Middle frontal gyrus (tissue), 1 donor: Measurements from ENCODE around the gene SHE.

Source experiments
- DNase-seq: peaks from one replicate; pipeline ENCODE4 v3.0.0-alpha.2; 2015; ENCODE audit warnings: low spot score; ENCODE audit errors: extremely low spot score

The SHE gene

DNA sequence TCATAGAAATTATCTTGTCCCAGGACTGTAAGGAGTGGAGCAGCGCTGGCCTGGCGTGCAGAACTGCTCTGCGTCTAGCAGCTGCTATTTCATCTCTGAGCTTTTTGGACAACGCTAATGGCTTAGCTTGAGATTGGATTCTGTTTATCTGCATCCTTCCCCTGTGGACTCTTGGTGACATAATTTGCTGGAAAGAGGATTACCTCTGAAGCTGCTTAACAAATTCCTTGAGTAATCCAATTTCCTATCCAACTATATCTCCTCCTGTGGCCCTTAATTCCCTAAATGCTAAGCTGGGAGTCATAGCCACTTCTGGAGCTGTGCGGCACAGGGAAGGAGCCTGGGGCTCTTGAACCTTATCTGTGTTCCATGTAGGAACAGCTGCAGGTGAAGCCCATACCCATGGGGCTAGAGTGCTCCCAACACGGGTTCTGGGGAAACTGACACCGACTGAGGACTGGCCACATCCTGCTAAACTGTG lies 53.8 kb downstream of the SHE start:
- no peak for DNase-seq

DNA sequence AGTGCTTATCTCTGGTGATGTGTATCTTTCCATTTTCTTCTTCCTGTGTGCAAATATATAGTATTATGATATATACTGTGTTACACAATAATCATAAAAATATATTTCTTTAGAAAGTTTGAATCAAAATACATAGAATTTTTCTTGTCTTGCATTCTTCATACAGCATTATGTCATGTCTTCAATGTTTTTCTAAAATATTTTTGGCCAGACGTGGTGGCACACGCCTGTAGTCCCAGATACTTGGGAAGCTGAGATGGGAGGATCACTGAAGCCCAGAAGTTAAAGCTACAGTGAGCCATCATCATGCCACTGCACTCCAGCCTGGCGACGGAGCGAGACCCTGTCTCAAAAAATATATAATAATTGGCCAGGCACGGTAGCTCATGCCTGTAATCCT lies 55.4 kb downstream of the SHE start:
- no peak for DNase-seq

DNA sequence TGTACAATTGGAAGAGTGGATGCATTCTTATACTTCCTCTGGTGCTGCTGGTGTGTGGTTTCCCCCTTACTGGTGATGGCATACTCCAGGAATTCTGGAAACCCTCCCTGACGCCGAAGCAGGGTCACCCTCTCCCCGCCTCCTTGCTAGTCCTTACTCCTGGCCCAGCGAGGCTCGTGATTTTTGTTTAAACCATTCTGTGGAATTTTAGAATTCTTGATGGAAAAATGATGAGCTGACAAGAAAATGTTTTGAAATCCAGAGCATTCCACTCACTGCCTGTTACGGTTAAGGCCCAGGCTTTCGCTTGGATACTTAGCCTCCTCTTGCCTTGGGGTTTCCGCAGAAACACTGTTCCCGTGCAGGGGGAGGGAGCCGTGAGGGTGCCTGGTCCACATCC lies 55.9 kb downstream of the SHE start:
- no peak for DNase-seq

DNA sequence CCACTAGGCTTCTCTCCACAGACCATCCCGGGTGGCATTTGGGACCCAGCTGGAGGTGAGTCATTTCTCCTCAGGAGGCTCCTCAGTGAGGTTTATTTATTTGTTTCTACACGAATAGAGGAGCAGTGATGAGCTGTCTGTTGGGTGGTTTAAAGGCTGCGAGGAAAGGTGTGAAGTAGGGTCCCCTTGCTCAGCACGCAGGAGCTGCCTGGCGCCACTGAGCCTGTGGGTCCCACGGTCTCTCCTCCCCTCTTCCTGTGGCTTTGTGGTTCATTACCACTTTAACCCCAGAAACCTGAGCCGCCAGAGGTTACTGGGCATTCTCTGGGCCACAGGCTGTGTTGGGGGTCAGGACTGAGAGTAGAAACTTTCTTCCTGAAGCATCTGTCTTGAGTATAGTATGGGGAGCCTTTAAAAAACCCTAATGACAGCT lies 57.2 kb downstream of the SHE start:
- DNase-seq: no peak

DNA sequence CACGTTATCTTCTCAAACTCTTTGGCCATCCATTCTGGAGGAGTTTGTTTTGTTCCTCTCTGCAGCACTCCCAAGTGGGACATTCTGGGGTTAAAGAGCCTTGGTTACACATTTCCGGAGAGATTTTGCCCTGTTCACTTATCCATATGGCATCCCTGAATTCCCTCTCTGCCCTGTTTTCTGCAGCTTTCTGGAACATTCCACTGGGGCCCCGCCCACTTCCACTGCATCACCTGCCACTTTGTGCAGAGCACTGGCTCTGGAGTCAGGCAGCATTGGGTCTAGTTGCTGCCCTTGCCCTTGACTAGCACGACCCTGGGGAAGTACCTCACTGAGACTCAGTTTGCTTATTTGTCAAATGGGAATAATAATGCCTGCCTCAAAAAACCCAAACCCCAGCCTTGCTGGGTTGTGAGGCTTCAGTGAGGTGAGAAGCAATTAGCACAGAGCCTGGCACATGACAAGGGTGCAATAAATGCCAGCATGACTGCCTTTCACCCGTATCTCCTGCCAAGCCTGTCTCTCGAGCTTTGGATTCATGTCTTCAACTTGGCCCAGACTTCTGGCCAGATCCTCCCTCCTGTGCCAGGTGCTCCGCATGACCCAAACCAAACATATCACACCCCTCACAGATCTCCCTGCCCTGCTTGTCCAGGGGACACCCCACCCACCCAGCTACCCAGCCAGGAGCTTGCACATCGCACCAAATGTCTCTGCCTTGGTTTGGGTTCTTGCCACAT lies 58.8 kb downstream of the SHE start:
- no peak for DNase-seq

DNA sequence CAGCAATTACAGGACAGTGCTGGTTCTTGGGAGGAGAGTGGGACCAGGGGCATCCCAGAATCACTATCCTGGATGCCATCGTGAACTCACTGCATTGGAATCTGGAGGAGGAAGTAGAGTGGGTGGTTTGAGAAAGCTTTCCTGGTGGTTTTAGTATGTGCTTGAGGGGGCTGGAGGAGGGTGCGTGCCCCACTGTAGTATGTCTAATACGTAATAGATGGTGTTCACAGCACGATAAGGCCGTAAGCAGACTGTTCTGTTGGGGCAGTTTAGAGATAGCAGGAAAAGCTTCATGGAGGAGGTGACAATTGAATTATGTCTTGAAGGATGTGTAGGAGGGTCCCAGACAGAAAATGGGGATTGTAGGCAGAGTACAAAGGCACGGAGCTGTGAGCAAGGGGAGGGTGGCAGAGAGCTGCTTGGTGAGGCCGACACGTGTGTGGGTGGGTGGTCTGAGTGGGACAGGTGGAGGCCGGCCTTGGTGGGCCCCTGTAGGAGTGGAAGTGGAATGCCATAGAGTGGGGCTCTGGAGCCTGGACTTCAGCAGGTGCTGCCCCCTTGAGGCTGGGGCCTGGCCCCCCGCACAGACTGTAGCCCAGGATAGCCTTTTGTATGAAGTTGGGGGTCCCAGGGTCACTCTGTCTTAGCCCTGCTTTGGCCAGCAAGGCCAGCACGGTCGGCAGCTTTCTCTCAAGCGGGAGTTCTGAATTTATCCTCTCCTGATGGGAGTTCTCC lies 60.0 kb downstream of the SHE start:
- DNase-seq: no peak

DNA sequence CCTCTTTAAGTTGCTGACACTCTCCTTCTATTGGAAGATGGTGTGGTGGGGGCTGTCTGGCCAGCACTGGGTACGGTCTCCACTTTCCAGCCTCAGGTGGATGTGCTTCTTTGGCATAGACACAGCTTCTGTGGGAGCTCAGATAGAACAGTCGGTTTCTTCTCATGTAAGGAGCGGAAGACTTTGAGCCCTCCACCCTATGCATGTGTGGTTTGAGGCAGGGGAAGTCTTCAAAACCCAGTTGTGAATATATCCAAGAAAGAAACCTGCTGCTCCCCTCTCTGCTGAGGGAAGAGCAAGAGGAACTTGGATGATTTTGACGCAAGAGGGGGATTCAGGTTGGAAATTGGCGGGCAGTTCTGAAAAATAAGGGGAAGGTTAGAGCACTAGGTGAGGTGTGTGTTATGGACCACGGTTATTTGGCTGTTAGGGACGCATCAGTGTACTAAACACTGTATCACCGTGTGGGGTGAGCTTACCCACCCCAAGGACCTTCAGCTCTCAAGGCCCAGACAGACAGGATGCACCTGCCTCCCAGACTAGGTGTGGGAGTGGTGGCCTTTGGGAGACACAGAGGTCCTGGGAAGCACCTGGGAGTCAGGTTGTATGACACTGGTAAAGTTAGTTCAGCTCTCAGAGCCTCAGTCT lies 60.8 kb downstream of the SHE start:
- DNase-seq: no peak

DNA sequence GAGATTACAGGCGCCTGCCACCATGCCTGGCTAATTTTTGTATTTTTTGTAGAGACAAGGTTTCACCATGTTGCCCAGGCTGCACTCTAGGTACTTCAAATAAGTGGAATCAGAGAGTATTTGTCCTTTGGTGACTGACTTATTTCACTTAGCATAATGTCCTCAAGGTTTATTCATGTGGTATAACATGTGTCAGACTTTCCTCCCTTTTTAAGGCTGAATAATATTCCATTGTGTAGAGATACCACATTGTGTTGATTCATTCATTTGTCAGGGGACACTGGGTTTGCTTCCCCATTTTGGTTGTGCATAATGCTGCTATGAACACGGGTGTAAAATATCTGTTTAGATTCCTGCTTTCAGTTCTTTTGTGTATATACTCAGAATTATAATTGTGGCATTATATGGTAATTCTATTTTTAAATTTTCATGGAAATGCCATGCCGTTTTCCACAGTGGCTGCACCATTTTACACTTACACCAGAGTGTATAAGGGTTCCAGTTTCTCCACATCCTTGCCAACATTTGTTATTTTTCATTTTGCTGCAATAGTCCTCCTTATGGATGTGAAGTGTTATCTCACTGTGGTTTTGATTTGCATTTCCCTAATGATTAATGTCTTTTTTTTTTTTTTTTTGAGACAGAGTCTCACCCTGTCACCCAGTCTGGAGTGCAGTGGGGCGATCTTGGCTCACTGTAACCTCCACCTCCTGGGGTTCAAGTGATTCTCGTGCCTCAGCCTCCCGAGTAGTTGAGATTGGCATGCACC lies 62.0 kb downstream of the SHE start:
- no peak for DNase-seq

DNA sequence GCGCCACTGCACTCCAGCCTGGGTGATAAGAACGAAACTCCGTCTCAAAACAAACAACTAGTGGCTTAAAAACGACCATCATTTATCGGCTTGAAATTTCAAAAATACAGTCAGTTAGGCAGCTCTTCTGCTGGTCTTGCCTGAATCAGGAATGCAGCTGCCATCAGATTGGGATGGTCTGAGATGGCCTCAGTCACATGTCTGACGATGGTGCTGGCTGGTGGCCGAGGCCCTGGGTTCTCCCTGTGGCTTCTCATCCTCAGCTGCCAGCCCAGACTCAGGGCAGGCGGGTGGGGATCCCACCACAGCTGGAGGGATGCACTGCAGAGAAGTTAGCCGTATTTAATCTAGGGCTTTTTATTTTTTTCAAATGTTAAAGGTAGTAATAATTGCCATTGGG lies 65.8 kb downstream of the SHE start:
- no peak for DNase-seq

DNA sequence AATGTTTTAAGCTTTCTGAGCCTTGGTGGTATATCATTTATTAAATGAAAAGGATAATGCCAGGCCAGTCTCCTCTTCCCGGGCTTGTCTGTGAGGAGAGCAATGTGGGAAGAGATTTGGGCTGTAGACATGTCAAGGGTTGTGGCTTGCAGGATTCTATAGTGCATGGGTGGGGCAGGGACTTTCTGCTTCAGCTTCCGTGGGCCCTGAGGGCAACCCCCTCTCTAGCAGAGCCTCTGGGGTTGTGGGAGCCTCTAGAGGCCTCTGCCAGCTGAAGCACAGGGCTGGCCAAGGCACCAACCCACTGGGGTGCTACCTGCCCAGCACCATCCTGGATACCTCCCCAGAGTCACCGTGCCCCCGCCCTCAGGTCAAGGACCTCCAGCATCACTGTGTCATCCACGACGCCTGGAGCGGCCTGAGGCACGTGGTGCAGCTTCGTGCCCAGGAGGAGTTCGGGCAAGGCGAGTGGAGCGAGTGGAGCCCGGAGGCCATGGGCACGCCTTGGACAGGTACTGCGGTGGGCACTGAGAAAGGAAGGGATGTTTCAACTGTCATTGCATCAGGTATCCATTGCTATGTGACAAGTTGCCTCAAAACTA lies 66.5 kb downstream of the SHE start:
- DNase-seq: no peak

DNA sequence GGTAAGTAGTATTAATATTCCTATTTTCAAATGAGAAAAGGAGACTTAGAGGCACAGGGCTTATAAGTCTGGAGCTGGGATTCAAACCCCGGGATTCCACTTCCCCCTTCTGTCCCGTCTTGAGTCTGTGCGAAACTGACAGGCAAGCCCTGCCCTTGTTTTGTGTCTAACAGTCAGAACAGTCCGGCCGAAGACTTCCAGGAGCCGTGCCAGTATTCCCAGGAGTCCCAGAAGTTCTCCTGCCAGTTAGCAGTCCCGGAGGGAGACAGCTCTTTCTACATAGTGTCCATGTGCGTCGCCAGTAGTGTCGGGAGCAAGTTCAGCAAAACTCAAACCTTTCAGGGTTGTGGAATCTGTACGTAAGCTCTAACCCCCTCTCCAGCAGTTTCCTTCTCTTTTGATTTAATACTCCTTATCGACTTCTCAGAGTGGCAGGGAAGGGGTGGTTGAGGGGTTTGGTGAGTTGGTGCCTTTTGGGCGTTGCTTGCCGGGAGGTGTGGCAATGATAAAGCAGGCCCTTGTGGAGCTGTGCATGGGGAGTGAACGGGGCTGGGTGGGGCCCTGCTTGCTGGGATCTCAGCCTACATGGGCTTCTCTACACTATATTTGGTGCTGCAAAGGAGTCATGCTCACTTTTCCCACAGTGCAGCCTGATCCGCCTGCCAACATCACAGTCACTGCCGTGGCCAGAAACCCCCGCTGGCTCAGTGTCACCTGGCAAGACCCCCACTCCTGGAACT lies 67.7 kb downstream of the SHE start:
- no peak for DNase-seq

DNA sequence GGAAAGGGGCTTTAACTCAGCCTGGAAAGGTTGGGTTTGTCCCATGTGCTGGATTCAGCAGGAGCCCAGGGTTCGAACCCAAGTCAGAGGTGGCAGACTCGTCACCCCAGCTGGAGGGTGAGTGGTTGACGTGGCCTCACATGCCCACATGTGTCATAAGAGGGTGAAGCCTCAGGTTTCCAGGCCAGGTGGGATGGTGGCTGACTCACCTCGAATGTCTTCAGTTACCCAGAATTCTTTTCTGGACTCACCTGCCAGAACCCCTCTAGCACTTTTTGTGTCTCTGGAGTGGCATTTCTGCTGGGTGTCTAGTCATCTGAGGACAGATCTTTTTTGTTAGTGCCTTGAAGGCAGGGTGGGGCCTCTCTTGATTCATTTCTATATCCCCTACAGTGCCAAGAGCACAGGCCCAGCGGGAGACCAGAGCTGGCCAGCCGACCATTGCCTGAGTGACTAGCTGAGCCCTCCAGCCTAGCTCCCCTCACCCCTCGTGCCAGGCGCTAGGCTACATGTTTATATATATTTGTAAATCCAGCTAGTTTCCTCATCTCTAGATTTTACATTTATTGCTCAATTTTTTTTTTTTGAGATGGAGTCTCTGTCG lies 68.9 kb downstream of the SHE start:
- DNase-seq: no peak

DNA sequence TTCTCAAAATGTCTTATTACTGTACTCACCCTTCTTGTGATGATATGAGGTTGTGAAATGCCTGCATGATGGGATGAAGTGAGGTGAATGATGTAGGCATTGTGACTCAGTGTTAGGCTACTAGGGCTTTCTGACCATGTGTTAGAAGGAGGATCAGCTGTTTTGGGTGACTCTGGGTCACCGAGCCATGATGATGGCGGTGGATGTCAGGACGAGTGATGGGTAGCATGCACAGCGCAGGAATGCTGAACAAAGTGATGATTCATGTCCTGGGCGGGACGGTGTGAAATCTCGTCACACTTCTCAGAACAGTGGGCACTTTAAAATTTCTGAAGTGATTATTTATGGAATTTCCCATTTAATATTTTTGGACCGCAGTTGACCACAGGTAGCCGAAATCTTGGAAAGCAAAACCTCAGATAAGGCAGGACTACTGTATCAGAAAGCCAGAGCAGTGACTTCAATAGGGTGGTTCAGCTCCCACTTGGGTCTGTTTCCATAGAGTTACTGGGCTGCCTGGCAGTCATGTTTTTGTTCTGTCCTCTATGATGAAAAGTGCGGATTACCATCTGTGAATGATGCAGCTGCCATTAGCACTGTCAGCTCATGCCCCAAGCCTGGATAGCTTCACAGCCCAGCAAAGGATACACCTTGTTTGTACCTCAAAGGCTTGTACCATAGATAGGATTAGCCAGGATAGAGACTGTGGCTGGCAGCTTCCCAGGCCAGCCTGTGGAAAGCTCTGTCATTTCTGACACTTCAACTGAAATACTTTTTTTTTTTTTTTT lies 70.4 kb downstream of the SHE start:
- no peak for DNase-seq

DNA sequence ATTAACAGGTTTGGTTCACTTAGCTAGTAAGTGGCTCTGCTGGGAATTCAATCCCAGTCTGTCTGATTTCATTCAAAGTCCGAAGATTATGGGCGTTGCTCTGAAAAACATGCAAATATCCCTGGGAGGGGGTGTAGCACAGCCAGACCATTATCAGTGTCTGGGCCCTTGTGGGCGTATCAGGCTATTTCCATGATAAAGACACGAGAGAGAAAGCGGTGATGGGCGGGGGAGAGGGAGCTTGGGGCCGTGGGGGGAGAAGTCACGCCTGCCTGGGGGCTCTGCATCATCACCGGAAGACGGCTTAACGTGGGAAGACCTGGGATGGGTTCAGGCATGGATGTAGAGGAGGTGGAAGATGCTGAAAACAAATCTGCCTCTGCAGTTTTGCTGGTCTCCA lies 71.3 kb downstream of the SHE start:
- DNase-seq: no peak

DNA sequence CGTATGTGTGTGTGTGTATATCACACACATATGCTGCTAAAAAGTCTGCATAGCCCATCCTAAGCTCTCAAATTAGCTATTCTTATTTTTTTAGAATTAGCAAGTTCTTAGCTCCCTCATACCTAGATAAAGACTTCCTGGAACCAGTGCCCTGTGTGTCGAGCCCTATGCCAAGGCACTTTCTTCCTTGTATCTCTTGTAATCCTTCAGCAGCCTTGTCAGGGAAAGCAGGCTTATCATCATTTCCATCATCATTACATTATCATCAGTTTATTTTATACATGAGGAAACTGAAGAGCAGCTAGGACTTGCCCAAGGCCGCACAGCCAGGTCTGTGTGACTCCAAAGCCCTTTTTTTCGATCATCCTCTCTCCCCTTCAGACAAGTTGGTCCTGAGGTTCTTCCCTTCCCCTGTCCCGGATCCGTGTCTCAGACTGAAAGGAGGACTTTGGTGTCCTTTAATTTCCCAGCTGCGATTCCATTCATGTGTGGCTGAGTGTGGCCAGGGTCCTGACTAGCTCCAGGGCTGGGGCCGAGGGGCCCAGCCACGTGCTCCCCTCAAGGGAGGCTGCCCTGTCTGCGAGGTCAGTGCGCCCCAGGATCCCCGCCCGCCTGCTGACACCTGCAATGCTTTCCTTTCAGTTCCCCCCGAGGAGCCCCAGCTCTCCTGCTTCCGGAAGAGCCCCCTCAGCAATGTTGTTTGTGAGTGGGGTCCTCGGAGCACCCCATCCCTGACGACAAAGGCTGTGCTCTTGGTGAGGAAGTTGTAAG lies 72.2 kb downstream of the SHE start:
- no peak for DNase-seq
